Kidney epithelial cell (primary cell): ENCODE data around the gene MT3. TPM values are rescaled to one million over a fixed set of nuclear protein-coding genes. Genes with fewer than 3 reads are reported as not detected.
A peak's percentile ranks its signal among the peaks of the same experiment; 100 is the strongest.

ENCODE experiments used
- DNase-seq: peaks from one replicate; pipeline ENCODE4 v3.0.0-alpha.2; 2010; ENCODE audit warnings: low read depth
- H3K27me3 ChIP-seq: 2 replicates; pipeline ENCODE4 v1.6.0; 2011; ENCODE audit warnings: low read length; ENCODE audit not compliant: control insufficient read depth, insufficient read depth
- H3K36me3 ChIP-seq: 2 replicates; pipeline ENCODE4 v1.5.1; 2011; ENCODE audit warnings: low read length; ENCODE audit not compliant: control insufficient read depth, insufficient read depth
- H3K4me3 ChIP-seq: 2 replicates; pipeline ENCODE4 v1.5.1; 2011; ENCODE audit warnings: low read depth, mild to moderate bottlenecking, control low read depth, low read length
- total RNA-seq: library from RNA; depleted of rRNA; stranded (reverse); fragments of >200 nt; gene quantifications from 2 replicates; pipeline ENCODE4 v1.2.3, GENCODE V29; 2015
- TF ChIP-seq, protein P1 (sequence below): IDR thresholded peaks from 2 replicates; pipeline ENCODE4 v1.5.1; 2011; ENCODE audit warnings: mild to moderate bottlenecking, moderate library complexity, low read length, control low read depth, inconsistent platforms; ENCODE audit not compliant: insufficient read depth, poor library complexity, severe bottlenecking

Gene MT3
- total RNA-seq, 1 donor from 2014 or later: not detected

- no peaks in the 10 kb centered on the region for H3K36me3 ChIP-seq
- H3K27me3 ChIP-seq: no peaks in the 10 kb centered on the region
- no peak for DNase-seq
- TF ChIP-seq, protein P1, sequence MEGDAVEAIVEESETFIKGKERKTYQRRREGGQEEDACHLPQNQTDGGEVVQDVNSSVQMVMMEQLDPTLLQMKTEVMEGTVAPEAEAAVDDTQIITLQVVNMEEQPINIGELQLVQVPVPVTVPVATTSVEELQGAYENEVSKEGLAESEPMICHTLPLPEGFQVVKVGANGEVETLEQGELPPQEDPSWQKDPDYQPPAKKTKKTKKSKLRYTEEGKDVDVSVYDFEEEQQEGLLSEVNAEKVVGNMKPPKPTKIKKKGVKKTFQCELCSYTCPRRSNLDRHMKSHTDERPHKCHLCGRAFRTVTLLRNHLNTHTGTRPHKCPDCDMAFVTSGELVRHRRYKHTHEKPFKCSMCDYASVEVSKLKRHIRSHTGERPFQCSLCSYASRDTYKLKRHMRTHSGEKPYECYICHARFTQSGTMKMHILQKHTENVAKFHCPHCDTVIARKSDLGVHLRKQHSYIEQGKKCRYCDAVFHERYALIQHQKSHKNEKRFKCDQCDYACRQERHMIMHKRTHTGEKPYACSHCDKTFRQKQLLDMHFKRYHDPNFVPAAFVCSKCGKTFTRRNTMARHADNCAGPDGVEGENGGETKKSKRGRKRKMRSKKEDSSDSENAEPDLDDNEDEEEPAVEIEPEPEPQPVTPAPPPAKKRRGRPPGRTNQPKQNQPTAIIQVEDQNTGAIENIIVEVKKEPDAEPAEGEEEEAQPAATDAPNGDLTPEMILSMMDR: no peak
- no peak overlapping the region for H3K4me3 ChIP-seq
Measured at GRCh38 chr16:56606476-56607108, 17.3 kb downstream of the MT3 start.

DNA sequence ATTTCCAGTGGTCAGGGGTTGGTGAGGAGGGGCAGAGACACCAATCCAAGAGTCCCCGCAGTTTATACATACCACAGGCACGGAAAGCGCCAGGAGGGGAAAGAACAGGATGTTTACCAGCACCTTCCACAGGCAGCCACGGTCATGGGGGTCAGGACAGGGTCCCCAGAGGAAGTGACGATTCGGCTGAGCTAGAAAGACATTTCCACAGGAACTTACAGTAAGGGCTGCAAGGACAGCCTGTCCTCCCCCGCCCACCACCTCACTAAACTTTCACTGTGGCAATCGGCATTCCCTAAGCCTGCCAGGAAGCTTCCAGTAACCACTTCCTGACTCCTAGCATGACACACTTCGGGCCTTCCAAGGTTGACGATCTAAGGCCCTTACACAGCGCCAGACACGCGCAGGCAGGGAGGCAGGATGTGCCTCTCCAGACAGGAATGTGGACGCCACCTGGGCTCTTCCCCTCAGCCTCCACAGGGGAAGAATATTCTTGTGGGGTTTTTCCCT, 17.8 kb downstream of the MT3 start:
- peak; percentile 98 for DNase-seq
- TF ChIP-seq, protein P1: no peak
- no peaks in the 10 kb centered on the region for H3K27me3 ChIP-seq
- H3K4me3 ChIP-seq: no peak overlapping the region
- no peaks in the 10 kb centered on the region for H3K36me3 ChIP-seq

- H3K4me3 ChIP-seq: peak overlapping the region; percentile 87
- no peak for DNase-seq
Measured at GRCh38 chr16:56607675-56608042, 18.3 kb downstream of the MT3 start.

GRCh38 chr16:56608043-56608875, 18.9 kb downstream of the MT3 start, which contains the start of gene MT2A:
MT2A (plus strand) TSS chr16:56608584; CDS start chr16:56608656, 72 bp downstream.
- peak within 1 kb of the TSS; percentile 87 for H3K4me3 ChIP-seq
- no peaks in the 10 kb centered on the region for H3K27me3 ChIP-seq
- TF ChIP-seq, protein P1: no peak
- H3K36me3 ChIP-seq: no peaks in the 10 kb centered on the region
- peak; percentile 87 for DNase-seq

More at GRCh38 chr16:56607675-56608042, 18.3 kb downstream of the MT3 start:
- H3K27me3 ChIP-seq: no peaks in the 10 kb centered on the region
- no peaks in the 10 kb centered on the region for H3K36me3 ChIP-seq
- TF ChIP-seq, protein P1: no peak

DNA sequence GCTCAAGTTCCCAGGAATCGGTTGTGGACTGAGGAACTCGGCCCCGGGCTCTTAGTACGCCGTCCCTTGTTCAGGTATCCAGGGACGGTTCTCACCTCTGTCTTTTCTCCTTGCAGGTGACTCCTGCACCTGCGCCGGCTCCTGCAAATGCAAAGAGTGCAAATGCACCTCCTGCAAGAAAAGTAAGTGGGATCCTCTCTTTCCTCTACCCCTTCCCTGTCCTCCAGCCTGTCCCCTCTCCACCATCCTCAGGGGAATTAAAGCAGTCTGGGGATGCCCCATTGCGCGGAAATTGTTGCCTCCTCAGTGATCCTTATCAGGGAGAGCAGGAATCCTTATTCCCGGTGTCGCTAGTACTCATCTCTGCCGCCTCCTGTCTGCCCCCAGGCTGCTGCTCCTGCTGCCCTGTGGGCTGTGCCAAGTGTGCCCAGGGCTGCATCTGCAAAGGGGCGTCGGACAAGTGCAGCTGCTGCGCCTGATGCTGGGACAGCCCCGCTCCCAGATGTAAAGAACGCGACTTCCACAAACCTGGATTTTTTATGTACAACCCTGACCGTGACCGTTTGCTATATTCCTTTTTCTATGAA, 19.6 kb downstream of the MT3 start:
- Histone ChIP-seq H3K27me3 (no peaks in the 10 kb centered on the region), H3K4me3 (peak overlapping the region; percentile 87), H3K36me3 (no peaks in the 10 kb centered on the region)
- TF ChIP-seq, protein P1: no peak
- no peak for DNase-seq
